Ovary (tissue), 9 donors: Measurements from ENCODE around the gene SIGLEC6. TPM values are rescaled to one million over a fixed set of nuclear protein-coding genes. Genes with fewer than 3 reads are reported as not detected.

Experiments
- DNase-seq, 5 donors: peaks; one replicate each; pipeline ENCODE4 v3.0.0-alpha.2; 2019 to 2020
- H3K27ac ChIP-seq, 2 donors: fragments of 200-600 bp; one replicate each; pipeline versions ENCODE4 v1.5.1 to v1.8.0; 2019 to 2022
- H3K27me3 ChIP-seq: fragments of 200-600 bp; one replicate; pipeline ENCODE4 v1.8.0; 2022
- H3K36me3 ChIP-seq: fragments of 200-600 bp; sonication (generic); one replicate; pipeline ENCODE4 v1.5.1; 2019
- H3K4me1 ChIP-seq: one replicate; pipeline ENCODE4 v1.8.1; 2013; ENCODE audit warnings: mild to moderate bottlenecking, moderate library complexity; ENCODE audit not compliant: insufficient read depth
- H3K4me3 ChIP-seq: fragments of 200-600 bp; sonication (generic); one replicate; pipeline ENCODE4 v1.5.1; 2017
- H3K9me3 ChIP-seq, 2 donors: fragments of 200-600 bp in 1 of 2; sonication (generic) in 1 of 2; one replicate each; pipeline versions ENCODE4 v1.5.1 to v1.8.1; 2013 to 2019; ENCODE audit warnings: mild to moderate bottlenecking in 1 of 2, moderate library complexity in 1 of 2
- EP300 ChIP-seq: sonication (generic); formaldehyde crosslinking; IDR thresholded peaks from one replicate; pipeline ENCODE4 v1.6.1; 2017; ENCODE audit warnings: antibody characterized with exemption
- POLR2A ChIP-seq: fragments of 450-650 bp; IDR thresholded peaks from one replicate; pipeline ENCODE4 v1.6.1; 2017; ENCODE audit warnings: antibody characterized with exemption, mild to moderate bottlenecking, moderate library complexity
- WGBS, 3 donors: extraction: QIAGEN DNeasy Blood & Tissue Kit in 1 of 3; methylation state at CpG; one replicate each; pipeline versions ENCODE4 v1.1.5 to v1.1.7; 2013 to 2017; 5-methylcytosine and 5-hydroxymethylcytosine counted together
- intact Hi-C, 4 donors: fragments of 100-400 bp; cut with DNase I; formaldehyde crosslinking; loops; one replicate each; pipeline versions ENCODE4 v1.11.0 to v1.15.1; 2022 to 2023
- polyA plus RNA-seq, 2 donors: library from polyadenylated mRNA; stranded (reverse); fragments of 200-250 nt in 1 of 2; fragments of 350-450 nt in 1 of 2; fragmentation: Illumina TruSeq in 1 of 2; extraction: RNeasy Lipid Tissue Mini Kit (QIAGEN cat#74804) in 1 of 2; gene quantifications; one replicate each; pipeline ENCODE4 v1.2.3, GENCODE V29; 2013 to 2014
- total RNA-seq, 7 donors: library from RNA; depleted of rRNA in 2 of 7; stranded (reverse); fragments of >200 nt in 2 of 7; fragmentation: NEBNext Ultra II Directional in 3 of 7; extraction: Animal tissue kit (Norgen Biotek cat#: 25700) in 3 of 7; gene quantifications; one replicate each; pipeline versions ENCODE4 v1.1.0 to v1.2.4, GENCODE V29; 2016 to 2023
- TF ChIP-seq, protein P1 (sequence below), 3 donors: fragments of 450-650 bp in 2 of 3; fragments of 200-600 bp in 1 of 3; IDR thresholded peaks; one replicate each; pipeline versions ENCODE4 v1.5.1 to v1.8.0; 2016 to 2022; ENCODE audit warnings: antibody characterized with exemption in 3 of 3, mild to moderate bottlenecking in 1 of 3
- donor health status: DM: no; HTN: no; CAD: no; lungs with moderate emphysema.
- donor health status: DM: no; HTN: no; CAD: no.
- donor health status: Bipolar disorder and iron deficiency.
- donor health status: DM: yes; HTN: yes; CAD: no.
- donor health status: DM: no; HTN: no; CAD: no.
- donor health status: DM: yes; HTN: yes; CAD: no.

SIGLEC6 gene
- total and polyA plus RNA-seq, 9 donors, result 0.19 to 0.67 (median 0.42) TPM; not detected in 5

DNA sequence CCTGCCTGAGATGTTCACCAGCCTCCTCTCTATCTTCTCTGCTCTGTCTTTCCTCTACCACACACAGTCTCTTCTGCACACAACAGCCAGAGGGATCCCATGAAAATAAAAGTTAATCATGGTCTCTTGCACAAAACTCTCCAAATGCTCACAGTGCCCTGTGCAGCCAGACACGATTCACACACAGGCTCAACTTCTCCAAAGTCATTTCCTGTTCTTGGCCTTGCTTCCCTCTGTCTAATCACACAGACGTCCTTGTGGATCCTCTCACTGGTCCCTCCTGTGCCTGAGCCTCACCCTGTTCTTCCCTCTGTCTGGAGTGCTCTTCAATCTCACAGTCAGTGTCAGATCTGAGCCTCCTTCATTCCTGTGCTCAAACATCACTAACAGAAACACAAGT, 37.7 kb downstream of the SIGLEC6 start:
- TF ChIP-seq, protein P1, sequence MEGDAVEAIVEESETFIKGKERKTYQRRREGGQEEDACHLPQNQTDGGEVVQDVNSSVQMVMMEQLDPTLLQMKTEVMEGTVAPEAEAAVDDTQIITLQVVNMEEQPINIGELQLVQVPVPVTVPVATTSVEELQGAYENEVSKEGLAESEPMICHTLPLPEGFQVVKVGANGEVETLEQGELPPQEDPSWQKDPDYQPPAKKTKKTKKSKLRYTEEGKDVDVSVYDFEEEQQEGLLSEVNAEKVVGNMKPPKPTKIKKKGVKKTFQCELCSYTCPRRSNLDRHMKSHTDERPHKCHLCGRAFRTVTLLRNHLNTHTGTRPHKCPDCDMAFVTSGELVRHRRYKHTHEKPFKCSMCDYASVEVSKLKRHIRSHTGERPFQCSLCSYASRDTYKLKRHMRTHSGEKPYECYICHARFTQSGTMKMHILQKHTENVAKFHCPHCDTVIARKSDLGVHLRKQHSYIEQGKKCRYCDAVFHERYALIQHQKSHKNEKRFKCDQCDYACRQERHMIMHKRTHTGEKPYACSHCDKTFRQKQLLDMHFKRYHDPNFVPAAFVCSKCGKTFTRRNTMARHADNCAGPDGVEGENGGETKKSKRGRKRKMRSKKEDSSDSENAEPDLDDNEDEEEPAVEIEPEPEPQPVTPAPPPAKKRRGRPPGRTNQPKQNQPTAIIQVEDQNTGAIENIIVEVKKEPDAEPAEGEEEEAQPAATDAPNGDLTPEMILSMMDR (IDR thresholded peaks at IDR 0.05), result no peak
- TF ChIP-seq EP300 (no peak), POLR2A (no peak)
- H3K9me3 ChIP-seq, result no peaks in the 10 kb centered on the region
- no peaks in the 10 kb centered on the region for H3K27me3 ChIP-seq
- WGBS, 3 donors, result 23 to 38% (median 25%) methylated on average over 2 of the region's 2 CpGs
- intact Hi-C loops, result no loop called here
- H3K36me3 ChIP-seq, result no peaks in the 10 kb centered on the region
- H3K27ac ChIP-seq, result no peak overlapping the region
- no peaks in the 10 kb centered on the region for H3K4me1 ChIP-seq
- no peak overlapping the region for H3K4me3 ChIP-seq
- no peak for DNase-seq

DNA sequence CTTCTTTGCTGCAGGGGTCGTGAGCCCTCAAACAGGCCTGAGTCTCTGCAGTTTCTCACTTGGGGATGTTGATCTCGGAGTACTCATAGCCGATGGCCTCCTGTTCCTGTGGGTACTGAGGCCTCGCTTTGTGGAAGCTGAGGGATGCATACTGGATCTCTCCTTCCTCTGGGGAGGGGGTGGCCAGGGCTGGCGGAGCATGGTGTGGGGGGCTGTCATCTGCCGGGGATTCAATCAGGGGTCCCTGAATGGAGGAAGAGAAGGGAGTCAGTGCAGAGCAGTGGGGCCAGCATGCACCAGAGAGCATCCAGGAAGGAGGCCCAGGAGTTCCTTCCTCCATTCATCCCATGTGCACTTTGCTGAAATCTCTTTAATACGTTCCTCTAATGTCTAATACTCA, 39.9 kb downstream of the SIGLEC6 start:
- H3K27ac ChIP-seq, result no peak overlapping the region
- DNase-seq, result no peak
- intact Hi-C loops, result no loop called here
- no peaks in the 10 kb centered on the region for H3K4me1 ChIP-seq
- H3K36me3 ChIP-seq, result no peaks in the 10 kb centered on the region
- H3K27me3 ChIP-seq, result no peaks in the 10 kb centered on the region
- 63 to 78% (median 71%) methylated on average over 7 of the region's 7 CpGs for WGBS, 3 donors
- H3K9me3 ChIP-seq, result no peaks in the 10 kb centered on the region
- TF ChIP-seq, protein P1 (IDR thresholded peaks at IDR 0.05), result no peak
- TF ChIP-seq POLR2A (no peak), EP300 (no peak)
- no peak overlapping the region for H3K4me3 ChIP-seq

DNA sequence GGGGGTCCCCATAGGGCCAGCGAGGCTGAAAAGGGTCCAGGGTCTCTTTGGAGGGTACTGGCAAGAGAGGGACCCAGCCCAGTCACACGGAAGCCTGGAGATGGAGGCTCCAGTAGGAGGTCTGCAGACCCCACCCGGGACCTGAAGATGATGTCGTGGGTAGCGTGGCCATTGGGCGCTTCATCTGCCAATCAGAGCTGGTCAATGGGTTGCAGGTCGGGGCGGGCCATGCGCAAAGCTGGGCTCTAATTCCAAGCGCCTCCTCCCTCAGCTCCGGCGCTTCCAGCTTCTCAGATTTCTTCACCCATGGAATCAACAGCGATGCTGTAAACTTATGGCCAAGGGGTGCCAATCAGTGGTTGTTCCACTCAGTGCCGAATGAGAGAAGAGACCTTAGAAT, 40.8 kb downstream of the SIGLEC6 start:
- WGBS, 3 donors, result 30 to 31% (median 30%) methylated on average over 14 of the region's 14 CpGs
- Histone ChIP-seq H3K27me3 (no peaks in the 10 kb centered on the region), H3K4me3 (no peak overlapping the region), H3K9me3 (no peaks in the 10 kb centered on the region), H3K4me1 (no peaks in the 10 kb centered on the region), H3K36me3 (no peaks in the 10 kb centered on the region), H3K27ac (no peak overlapping the region)
- TF ChIP-seq EP300 (no peak), POLR2A (no peak)
- TF ChIP-seq, protein P1 (IDR thresholded peaks at IDR 0.05), result no peak
- DNase-seq, result no peak
- intact Hi-C loops, result no loop called here

DNA sequence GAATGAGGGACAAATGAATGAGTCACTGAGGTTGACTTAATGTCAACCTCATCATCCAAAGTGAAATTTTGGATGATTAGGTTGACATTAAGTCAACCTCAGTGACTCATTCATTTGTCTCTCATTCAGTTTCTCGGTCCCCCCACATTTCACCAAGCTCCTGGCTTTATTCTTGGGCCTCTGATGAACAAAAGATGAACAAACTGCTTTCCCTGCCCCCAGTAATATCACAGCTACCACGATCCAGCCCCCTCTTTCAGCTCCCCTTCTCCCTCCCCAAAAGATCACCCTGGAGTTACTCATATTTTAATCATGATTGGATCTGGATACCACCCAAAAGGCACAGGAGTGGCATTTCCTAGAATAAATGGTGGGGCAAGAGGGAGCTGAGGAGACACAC, 42.4 kb downstream of the SIGLEC6 start:
- Histone ChIP-seq H3K27ac (no peak overlapping the region), H3K9me3 (no peaks in the 10 kb centered on the region), H3K27me3 (no peaks in the 10 kb centered on the region), H3K36me3 (no peaks in the 10 kb centered on the region), H3K4me1 (no peaks in the 10 kb centered on the region), H3K4me3 (no peak overlapping the region)
- intact Hi-C loops, result no loop called here
- TF ChIP-seq POLR2A, result no peak
- TF ChIP-seq EP300, result no peak
- TF ChIP-seq, protein P1 (IDR thresholded peaks at IDR 0.05), result no peak
- WGBS, 3 donors, result 46 to 54% (median 52%) methylated on average over 2 of the region's 2 CpGs
- DNase-seq, result no peak

DNA sequence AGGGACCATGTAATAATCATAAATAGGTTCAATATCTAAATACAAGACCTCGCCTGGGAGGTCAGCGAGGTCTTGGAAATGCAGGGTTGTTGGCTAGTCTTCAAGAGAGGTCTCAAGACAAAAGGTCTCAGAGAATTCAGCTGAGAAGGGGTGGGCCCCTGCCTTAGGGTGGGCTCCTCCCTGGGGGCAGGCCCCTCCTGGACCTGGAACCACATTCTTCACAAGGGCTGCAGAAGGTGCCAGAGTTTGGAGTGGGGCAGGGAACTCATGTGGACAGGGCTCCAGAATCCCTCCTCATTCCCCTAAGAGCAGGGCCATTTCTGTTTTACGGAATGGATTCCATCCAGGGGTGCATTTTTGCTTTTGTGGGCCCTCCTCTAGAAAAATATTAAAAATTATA, 43.0 kb downstream of the SIGLEC6 start:
- H3K27me3 ChIP-seq, result no peaks in the 10 kb centered on the region
- TF ChIP-seq EP300 (no peak), POLR2A (no peak)
- TF ChIP-seq, protein P1 (IDR thresholded peaks at IDR 0.05), result no peak
- H3K4me1 ChIP-seq, result no peaks in the 10 kb centered on the region
- no peak overlapping the region for H3K27ac ChIP-seq
- no peak overlapping the region for H3K4me3 ChIP-seq
- H3K9me3 ChIP-seq, result no peaks in the 10 kb centered on the region
- intact Hi-C loops, result no loop called here
- whole genome bisulfite sequencing, 3 donors, result 61 to 78% (median 68%) methylated on average over 3 of the region's 3 CpGs
- DNase-seq, result no peak
- H3K36me3 ChIP-seq, result no peaks in the 10 kb centered on the region
